ENCODE data around the gene JMJD1C.

DNA sequence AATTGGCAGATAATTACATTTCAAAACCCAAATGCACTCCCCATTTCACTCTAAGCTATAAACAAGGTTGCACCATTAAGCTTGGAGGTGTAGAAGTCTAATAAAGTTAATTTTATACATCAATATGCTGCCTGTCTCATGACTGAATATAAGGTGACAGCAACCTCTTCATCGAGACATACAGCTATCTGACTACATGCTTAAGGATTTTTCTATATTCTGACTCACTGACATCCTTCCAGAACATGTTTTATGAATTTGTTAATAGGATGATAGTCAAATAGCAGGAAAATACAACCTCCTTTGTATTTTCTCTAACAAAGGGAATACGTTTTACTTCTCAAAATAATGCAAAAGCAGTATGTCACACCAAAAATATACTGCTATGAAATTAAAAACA, 256.1 kb downstream of the JMJD1C start:
- TF ChIP-seq SMC3 (IDR thresholded peaks at IDR 0.05) (no peak), CTCF (IDR thresholded peaks at IDR 0.05) (no peak), POLR2A (IDR thresholded peaks at IDR 0.05; ENCODE audit: low read length) (no peak), RAD21 (conservative IDR thresholded peaks at IDR 0.05 in 1 of 2, IDR thresholded peaks at IDR 0.05 in 1 of 2) (no peak), HOXB13 (CRISPR knock-in tag; IDR thresholded peaks at IDR 0.05; ENCODE audit: low read depth) (no peak), JUN (IDR thresholded peaks at IDR 0.05) (no peak), MAZ (IDR thresholded peaks at IDR 0.05; ENCODE audit: borderline replicate concordance, low read depth, low read length) (no peak), MYC (IDR thresholded peaks at IDR 0.05; ENCODE audit: borderline replicate concordance, low read length) (no peak), CEBPB (IDR thresholded peaks at IDR 0.05) (no peak), BHLHE40 (IDR thresholded peaks at IDR 0.05; ENCODE audit: low read depth, low read length) (no peak)
- TF ChIP-seq, protein P1, sequence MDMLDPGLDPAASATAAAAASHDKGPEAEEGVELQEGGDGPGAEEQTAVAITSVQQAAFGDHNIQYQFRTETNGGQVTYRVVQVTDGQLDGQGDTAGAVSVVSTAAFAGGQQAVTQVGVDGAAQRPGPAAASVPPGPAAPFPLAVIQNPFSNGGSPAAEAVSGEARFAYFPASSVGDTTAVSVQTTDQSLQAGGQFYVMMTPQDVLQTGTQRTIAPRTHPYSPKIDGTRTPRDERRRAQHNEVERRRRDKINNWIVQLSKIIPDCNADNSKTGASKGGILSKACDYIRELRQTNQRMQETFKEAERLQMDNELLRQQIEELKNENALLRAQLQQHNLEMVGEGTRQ (IDR thresholded peaks at IDR 0.05) = no peak
- TF ChIP-seq, protein P2, sequence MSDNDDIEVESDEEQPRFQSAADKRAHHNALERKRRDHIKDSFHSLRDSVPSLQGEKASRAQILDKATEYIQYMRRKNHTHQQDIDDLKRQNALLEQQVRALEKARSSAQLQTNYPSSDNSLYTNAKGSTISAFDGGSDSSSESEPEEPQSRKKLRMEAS (IDR thresholded peaks at IDR 0.05) = no peak
